GM12878 (cell line): ENCODE results near the gene IRX5. TPM values are rescaled to one million over a fixed set of nuclear protein-coding genes. Genes with fewer than 3 reads are reported as not detected.

Source experiments
- ATAC-seq: fragments of 200-7000 bp; cut with Tn5 transposase; 3 replicates; pipeline ENCODE4 v1.9.1; 2020; ENCODE audit warnings: mild to moderate bottlenecking, moderate library complexity
- BruUV-seq: library from RNA; stranded (reverse); fragments of 400-500 nt; replicated peaks from 2 replicates; lab custom pipeline; 2021; lab: Mats Ljungman, UMichigan
- CTCF ChIA-PET: fragments of 300-600 bp; sonication (Branson Sonifier 250); formaldehyde crosslinking; extraction: SDS; loops from one replicate; lab custom pipeline; 2021; ENCODE audit warnings: inconsistent platforms; lab: Yijun Ruan, JAX
- POLR2A ChIA-PET: fragments of 350-600 bp; formaldehyde crosslinking; extraction: SDS; loops from one replicate; lab custom pipeline; 2021; ENCODE audit warnings: inconsistent platforms; lab: Charles Lee
- RAD21 ChIA-PET: fragments of 300-600 bp; sonication (Branson Sonifier 250); formaldehyde crosslinking; loops from one replicate; lab custom pipeline; 2023; ENCODE audit warnings: antibody characterized with exemption; ENCODE audit not compliant: unreplicated experiment; lab: Charles Lee
- SMC1A ChIA-PET: fragments of 300-600 bp; sonication (Branson Sonifier 250); formaldehyde crosslinking; loops from one replicate; lab custom pipeline; 2023; ENCODE audit not compliant: unreplicated experiment, uncharacterized antibody; lab: Charles Lee
- DNase-seq: peaks from one replicate; pipeline ENCODE4 v3.0.0-alpha.2; 2011; ENCODE audit warnings: low read depth, low spot score
- FAIRE-seq: peaks from 3 replicates; lab custom pipeline; 2011; peaks lifted over from hg19 to GRCh38; lab: Jason Lieb, UNC
- H2AFZ ChIP-seq: 2 replicates; pipeline ENCODE4 v1.6.0; 2011; ENCODE audit warnings: low read depth, low read length, control low read depth; ENCODE audit not compliant: control insufficient read depth
- H3K27ac ChIP-seq: 2 replicates; pipeline ENCODE4 v1.5.1; 2011; ENCODE audit warnings: control low read depth; ENCODE audit not compliant: control insufficient read depth, insufficient read depth
- H3K27me3 ChIP-seq, 2 experiments: replicated peaks in 1 of 2; 2 replicates each; pipeline versions ENCODE4 v1.6.0 to v1.6.1; 2011; ENCODE audit warnings: low read length in 1 of 2; ENCODE audit not compliant: control insufficient read depth in 2 of 2, insufficient read depth in 2 of 2
- H3K36me3 ChIP-seq, 2 experiments: 2 replicates each; pipeline ENCODE4 v1.5.1; 2011; ENCODE audit warnings: low read length in 1 of 2; ENCODE audit not compliant: control insufficient read depth in 2 of 2, insufficient read depth in 2 of 2
- H3K4me1 ChIP-seq: 2 replicates; pipeline ENCODE4 v1.6.1; 2011; ENCODE audit warnings: mild to moderate bottlenecking, low read length, moderate library complexity, mixed read lengths; ENCODE audit not compliant: control insufficient read depth, insufficient read depth
- H3K4me2 ChIP-seq: 2 replicates; pipeline ENCODE4 v1.6.0; 2011; ENCODE audit warnings: control low read depth; ENCODE audit not compliant: control insufficient read depth, insufficient read depth
- H3K4me3 ChIP-seq: fragments of 200-600 bp; sonication (generic); 2 replicates; pipeline ENCODE4 v1.5.1; 2016
- H3K79me2 ChIP-seq: 2 replicates; pipeline ENCODE4 v1.6.0; 2011; ENCODE audit warnings: low read length; ENCODE audit not compliant: control insufficient read depth, insufficient read depth
- H3K9ac ChIP-seq: 2 replicates; pipeline ENCODE4 v1.8.0; 2011; ENCODE audit warnings: low read length, control low read depth, mixed read lengths; ENCODE audit not compliant: control insufficient read depth, insufficient read depth
- H3K9me3 ChIP-seq: replicated peaks from 3 replicates; pipeline ENCODE4 v1.5.1; 2011; ENCODE audit warnings: mild to moderate bottlenecking, low read length; ENCODE audit not compliant: control insufficient read depth, insufficient read depth
- H4K20me1 ChIP-seq: 2 replicates; pipeline ENCODE4 v1.6.0; 2011; ENCODE audit not compliant: control insufficient read depth, insufficient read depth
- DPF2 ChIP-seq: fragments of 450-650 bp; IDR thresholded peaks from 2 replicates; pipeline ENCODE4 v1.6.1; 2017; ENCODE audit warnings: mild to moderate bottlenecking
- LARP7 ChIP-seq: fragments of 450-650 bp; IDR thresholded peaks from 2 replicates; pipeline ENCODE4 v1.6.1; 2017; ENCODE audit warnings: mild to moderate bottlenecking
- NBN ChIP-seq: fragments of 450-650 bp; IDR thresholded peaks from 2 replicates; pipeline ENCODE4 v1.6.1; 2016
- NKRF ChIP-seq: fragments of 450-650 bp; conservative IDR thresholded peaks from 2 replicates; pipeline ENCODE4 v1.6.1; 2017; ENCODE audit warnings: mild to moderate bottlenecking, moderate library complexity
- NRF1 ChIP-seq: conservative IDR thresholded peaks from 2 replicates; pipeline ENCODE4 v1.6.1; 2011; ENCODE audit warnings: mild to moderate bottlenecking, low read depth, low read length, improper control_type of control experiment
- PBX3 ChIP-seq: IDR thresholded peaks from 2 replicates; pipeline ENCODE4 v1.6.1; 2011; ENCODE audit warnings: mild to moderate bottlenecking, low read depth, low read length, moderate library complexity; ENCODE audit not compliant: insufficient replicate concordance
- POU2F2 ChIP-seq: IDR thresholded peaks from 3 replicates; pipeline ENCODE4 v1.6.1; 2011; ENCODE audit warnings: low read depth, mild to moderate bottlenecking, low read length, borderline replicate concordance
- REST ChIP-seq: IDR thresholded peaks from 2 replicates; pipeline ENCODE4 v1.6.1; 2012; ENCODE audit warnings: mild to moderate bottlenecking, low read depth, low read length
- TCF12 ChIP-seq: IDR thresholded peaks from 2 replicates; pipeline ENCODE4 v1.6.1; 2011; ENCODE audit warnings: low read depth, mild to moderate bottlenecking, low read length
- YY1 ChIP-seq: IDR thresholded peaks from 2 replicates; pipeline ENCODE4 v1.6.1; 2011; ENCODE audit warnings: low read depth, mild to moderate bottlenecking, low read length
- ZZZ3 ChIP-seq: IDR thresholded peaks from 2 replicates; pipeline ENCODE4 v1.6.1; 2011; ENCODE audit warnings: low read depth; ENCODE audit not compliant: control insufficient read depth, insufficient read length
- WGBS: methylation state at CpG from one replicate; pipeline ENCODE4 v1.1.6; 2016; ENCODE audit warnings: low lambda C conversion rate; ENCODE audit not compliant: insufficient replicate concordance, insufficient coverage; ENCODE audit errors: missing lambda C conversion rate; 5-methylcytosine and 5-hydroxymethylcytosine counted together
- in situ Hi-C: fragments of 300-500 bp; cut with MboI; formaldehyde crosslinking; loops from 9 replicates; pipeline ENCODE4 v1.14.3; 2018; ENCODE audit warnings: mixed read lengths
- intact Hi-C: fragments of 100-400 bp; cut with micrococcal nuclease; formaldehyde crosslinking; loops from one replicate; pipeline ENCODE4 v1.14.2; 2022; ENCODE audit not compliant: unreplicated experiment
- polyA plus RNA-seq, 11 experiments: library from polyadenylated mRNA; depleted of rRNA in 4 of 11; unstranded in 6 of 11; stranded (reverse) in 5 of 11; fragments of >200 nt; fragmentation: Nextera tagmentation in 4 of 11; fragmentation: Illumina TruSeq in 1 of 11; extraction: Ambion mirVana in 4 of 11; extraction: Trizol in 1 of 11; gene quantifications; 1 replicate in 1 of 11; 2 replicates in 10 of 11; pipeline versions ENCODE4 v1.2.1 to v1.2.3, GENCODE V29; 2011 to 2016; ENCODE audit warnings: inconsistent platforms in 2 of 11, missing spikeins in 2 of 11, low read depth in 1 of 11
- total RNA-seq, 4 experiments: library from RNA; depleted of rRNA in 3 of 4; stranded (reverse); fragments of >200 nt in 3 of 4; fragmentation: Illumina TruSeq in 1 of 4; extraction: Trizol in 1 of 4; gene quantifications; 2 replicates each; pipeline versions ENCODE4 v1.2.1 to v1.2.3, GENCODE V29; 2013 to 2021
- TF ChIP-seq, protein P1 (sequence below): fragments of 450-650 bp; IDR thresholded peaks from 2 replicates; pipeline ENCODE4 v1.6.1; 2017; ENCODE audit warnings: borderline replicate concordance

The IRX5 gene
- total and polyA plus RNA-seq, 10 of the 15 experiments (the other 5 are each of a cell fraction or from before 2014, with no cell fraction given): 0.08 TPM; not detected in 9

GRCh38 chr16:54946909-54947308 lies 16.2 kb downstream of the IRX5 start:
- CTCF ChIA-PET: interaction anchor here (1.2 to 1.5 kb wide), 3 partner anchors 9 to 1055 kb away, joined by 3 to 4 read pairs (median 3); no protein-coding TSS in a partner anchor

More at GRCh38 chr16:54946909-54947308, 16.2 kb downstream of the IRX5 start:
- no peak overlapping the region for H3K9ac ChIP-seq
- H2AFZ ChIP-seq: no peak overlapping the region
- intact Hi-C loops (no loop called here), in situ Hi-C loops (no loop called here)
- no peak overlapping the region for H3K27ac ChIP-seq
- H3K4me2 ChIP-seq: no peak overlapping the region
- TF ChIP-seq NRF1: no peak
- no peak for TF ChIP-seq PBX3
- TF ChIP-seq YY1: no peak
- no peak for TF ChIP-seq NKRF
- TF ChIP-seq ZZZ3: no peak
- TF ChIP-seq, protein P1, sequence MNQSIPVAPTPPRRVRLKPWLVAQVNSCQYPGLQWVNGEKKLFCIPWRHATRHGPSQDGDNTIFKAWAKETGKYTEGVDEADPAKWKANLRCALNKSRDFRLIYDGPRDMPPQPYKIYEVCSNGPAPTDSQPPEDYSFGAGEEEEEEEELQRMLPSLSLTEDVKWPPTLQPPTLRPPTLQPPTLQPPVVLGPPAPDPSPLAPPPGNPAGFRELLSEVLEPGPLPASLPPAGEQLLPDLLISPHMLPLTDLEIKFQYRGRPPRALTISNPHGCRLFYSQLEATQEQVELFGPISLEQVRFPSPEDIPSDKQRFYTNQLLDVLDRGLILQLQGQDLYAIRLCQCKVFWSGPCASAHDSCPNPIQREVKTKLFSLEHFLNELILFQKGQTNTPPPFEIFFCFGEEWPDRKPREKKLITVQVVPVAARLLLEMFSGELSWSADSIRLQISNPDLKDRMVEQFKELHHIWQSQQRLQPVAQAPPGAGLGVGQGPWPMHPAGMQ: no peak
- no peak for TF ChIP-seq POU2F2
- TF ChIP-seq TCF12: no peak
- no peak for TF ChIP-seq NBN
- no peak for TF ChIP-seq REST
- no peak for TF ChIP-seq DPF2
- no peak for TF ChIP-seq LARP7
- SMC1A ChIA-PET: no interaction called here
- no peaks in the 10 kb centered on the region for H4K20me1 ChIP-seq
- no TSS peak for BruUV-seq
- no peak overlapping the region for H3K4me3 ChIP-seq
- no peak for FAIRE-seq
- no peak for DNase-seq
- POLR2A ChIA-PET: no interaction called here
- WGBS: 31% methylated on average over 3 of the region's 3 CpGs
- no peak for ATAC-seq
- no peaks in the 10 kb centered on the region for H3K4me1 ChIP-seq
- no peaks in the 10 kb centered on the region for H3K36me3 ChIP-seq
- RAD21 ChIA-PET: no interaction called here
- no peaks in the 10 kb centered on the region for H3K9me3 ChIP-seq
- H3K79me2 ChIP-seq: no peaks in the 10 kb centered on the region
- no peaks in the 10 kb centered on the region for H3K27me3 ChIP-seq
